ENCODE data around the gene ATP6V0E1.

DNA sequence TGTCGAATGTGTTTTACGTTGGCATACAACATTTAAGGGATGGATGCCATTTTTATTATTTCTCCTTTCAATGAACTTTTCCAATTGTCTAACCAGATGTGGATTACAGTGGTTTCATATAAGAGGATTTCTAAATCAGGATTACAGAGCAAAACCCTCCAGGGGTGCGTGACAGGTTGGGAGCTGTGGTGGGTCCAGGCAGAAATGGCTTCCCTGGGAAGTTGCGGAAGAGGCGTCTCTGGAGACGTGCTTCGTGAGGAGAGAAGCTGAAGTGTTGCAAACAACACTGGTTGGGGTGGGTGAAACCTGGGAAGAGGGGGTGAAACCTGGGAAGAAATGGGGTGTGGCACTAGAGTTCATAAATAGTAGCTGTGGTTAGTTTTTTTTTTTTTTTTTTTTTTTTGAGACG lies 28.8 kb upstream of the ATP6V0E1 start:
- TF ChIP-seq, protein P1, sequence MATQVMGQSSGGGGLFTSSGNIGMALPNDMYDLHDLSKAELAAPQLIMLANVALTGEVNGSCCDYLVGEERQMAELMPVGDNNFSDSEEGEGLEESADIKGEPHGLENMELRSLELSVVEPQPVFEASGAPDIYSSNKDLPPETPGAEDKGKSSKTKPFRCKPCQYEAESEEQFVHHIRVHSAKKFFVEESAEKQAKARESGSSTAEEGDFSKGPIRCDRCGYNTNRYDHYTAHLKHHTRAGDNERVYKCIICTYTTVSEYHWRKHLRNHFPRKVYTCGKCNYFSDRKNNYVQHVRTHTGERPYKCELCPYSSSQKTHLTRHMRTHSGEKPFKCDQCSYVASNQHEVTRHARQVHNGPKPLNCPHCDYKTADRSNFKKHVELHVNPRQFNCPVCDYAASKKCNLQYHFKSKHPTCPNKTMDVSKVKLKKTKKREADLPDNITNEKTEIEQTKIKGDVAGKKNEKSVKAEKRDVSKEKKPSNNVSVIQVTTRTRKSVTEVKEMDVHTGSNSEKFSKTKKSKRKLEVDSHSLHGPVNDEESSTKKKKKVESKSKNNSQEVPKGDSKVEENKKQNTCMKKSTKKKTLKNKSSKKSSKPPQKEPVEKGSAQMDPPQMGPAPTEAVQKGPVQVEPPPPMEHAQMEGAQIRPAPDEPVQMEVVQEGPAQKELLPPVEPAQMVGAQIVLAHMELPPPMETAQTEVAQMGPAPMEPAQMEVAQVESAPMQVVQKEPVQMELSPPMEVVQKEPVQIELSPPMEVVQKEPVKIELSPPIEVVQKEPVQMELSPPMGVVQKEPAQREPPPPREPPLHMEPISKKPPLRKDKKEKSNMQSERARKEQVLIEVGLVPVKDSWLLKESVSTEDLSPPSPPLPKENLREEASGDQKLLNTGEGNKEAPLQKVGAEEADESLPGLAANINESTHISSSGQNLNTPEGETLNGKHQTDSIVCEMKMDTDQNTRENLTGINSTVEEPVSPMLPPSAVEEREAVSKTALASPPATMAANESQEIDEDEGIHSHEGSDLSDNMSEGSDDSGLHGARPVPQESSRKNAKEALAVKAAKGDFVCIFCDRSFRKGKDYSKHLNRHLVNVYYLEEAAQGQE (IDR thresholded peaks at IDR 0.05; ENCODE audit: unreplicated experiment) = no peak
- TF ChIP-seq, protein P2, sequence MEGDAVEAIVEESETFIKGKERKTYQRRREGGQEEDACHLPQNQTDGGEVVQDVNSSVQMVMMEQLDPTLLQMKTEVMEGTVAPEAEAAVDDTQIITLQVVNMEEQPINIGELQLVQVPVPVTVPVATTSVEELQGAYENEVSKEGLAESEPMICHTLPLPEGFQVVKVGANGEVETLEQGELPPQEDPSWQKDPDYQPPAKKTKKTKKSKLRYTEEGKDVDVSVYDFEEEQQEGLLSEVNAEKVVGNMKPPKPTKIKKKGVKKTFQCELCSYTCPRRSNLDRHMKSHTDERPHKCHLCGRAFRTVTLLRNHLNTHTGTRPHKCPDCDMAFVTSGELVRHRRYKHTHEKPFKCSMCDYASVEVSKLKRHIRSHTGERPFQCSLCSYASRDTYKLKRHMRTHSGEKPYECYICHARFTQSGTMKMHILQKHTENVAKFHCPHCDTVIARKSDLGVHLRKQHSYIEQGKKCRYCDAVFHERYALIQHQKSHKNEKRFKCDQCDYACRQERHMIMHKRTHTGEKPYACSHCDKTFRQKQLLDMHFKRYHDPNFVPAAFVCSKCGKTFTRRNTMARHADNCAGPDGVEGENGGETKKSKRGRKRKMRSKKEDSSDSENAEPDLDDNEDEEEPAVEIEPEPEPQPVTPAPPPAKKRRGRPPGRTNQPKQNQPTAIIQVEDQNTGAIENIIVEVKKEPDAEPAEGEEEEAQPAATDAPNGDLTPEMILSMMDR (conservative IDR thresholded peaks at IDR 0.05; ENCODE audit: low read depth in 2 of 2) = no peak
- TF ChIP-seq ZNF114 (CRISPR knock-in tag; IDR thresholded peaks at IDR 0.05) (no peak), POLR2AphosphoS5 (IDR thresholded peaks at IDR 0.05; ENCODE audit: low read depth) (no peak), EZH2 (IDR thresholded peaks at IDR 0.05; ENCODE audit: low read depth, unreplicated experiment) (no peak), CREB1 (CRISPR knock-in tag; IDR thresholded peaks at IDR 0.05; ENCODE audit: low read depth) (no peak), JUNB (IDR thresholded peaks at IDR 0.05; ENCODE audit: unreplicated experiment) (no peak), STAT1 (IDR thresholded peaks at IDR 0.05; ENCODE audit: unreplicated experiment) (no peak), NANOG (IDR thresholded peaks at IDR 0.05; ENCODE audit: borderline replicate concordance) (no peak), EZH2phosphoT487 (IDR thresholded peaks at IDR 0.05; ENCODE audit: unreplicated experiment) (no peak), ZNF331 (CRISPR knock-in tag; IDR thresholded peaks at IDR 0.05; ENCODE audit: low read depth) (no peak)
- TF ChIP-seq, protein P3, sequence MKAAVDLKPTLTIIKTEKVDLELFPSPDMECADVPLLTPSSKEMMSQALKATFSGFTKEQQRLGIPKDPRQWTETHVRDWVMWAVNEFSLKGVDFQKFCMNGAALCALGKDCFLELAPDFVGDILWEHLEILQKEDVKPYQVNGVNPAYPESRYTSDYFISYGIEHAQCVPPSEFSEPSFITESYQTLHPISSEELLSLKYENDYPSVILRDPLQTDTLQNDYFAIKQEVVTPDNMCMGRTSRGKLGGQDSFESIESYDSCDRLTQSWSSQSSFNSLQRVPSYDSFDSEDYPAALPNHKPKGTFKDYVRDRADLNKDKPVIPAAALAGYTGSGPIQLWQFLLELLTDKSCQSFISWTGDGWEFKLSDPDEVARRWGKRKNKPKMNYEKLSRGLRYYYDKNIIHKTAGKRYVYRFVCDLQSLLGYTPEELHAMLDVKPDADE (IDR thresholded peaks at IDR 0.05) = no peak
- TF ChIP-seq, protein P4, sequence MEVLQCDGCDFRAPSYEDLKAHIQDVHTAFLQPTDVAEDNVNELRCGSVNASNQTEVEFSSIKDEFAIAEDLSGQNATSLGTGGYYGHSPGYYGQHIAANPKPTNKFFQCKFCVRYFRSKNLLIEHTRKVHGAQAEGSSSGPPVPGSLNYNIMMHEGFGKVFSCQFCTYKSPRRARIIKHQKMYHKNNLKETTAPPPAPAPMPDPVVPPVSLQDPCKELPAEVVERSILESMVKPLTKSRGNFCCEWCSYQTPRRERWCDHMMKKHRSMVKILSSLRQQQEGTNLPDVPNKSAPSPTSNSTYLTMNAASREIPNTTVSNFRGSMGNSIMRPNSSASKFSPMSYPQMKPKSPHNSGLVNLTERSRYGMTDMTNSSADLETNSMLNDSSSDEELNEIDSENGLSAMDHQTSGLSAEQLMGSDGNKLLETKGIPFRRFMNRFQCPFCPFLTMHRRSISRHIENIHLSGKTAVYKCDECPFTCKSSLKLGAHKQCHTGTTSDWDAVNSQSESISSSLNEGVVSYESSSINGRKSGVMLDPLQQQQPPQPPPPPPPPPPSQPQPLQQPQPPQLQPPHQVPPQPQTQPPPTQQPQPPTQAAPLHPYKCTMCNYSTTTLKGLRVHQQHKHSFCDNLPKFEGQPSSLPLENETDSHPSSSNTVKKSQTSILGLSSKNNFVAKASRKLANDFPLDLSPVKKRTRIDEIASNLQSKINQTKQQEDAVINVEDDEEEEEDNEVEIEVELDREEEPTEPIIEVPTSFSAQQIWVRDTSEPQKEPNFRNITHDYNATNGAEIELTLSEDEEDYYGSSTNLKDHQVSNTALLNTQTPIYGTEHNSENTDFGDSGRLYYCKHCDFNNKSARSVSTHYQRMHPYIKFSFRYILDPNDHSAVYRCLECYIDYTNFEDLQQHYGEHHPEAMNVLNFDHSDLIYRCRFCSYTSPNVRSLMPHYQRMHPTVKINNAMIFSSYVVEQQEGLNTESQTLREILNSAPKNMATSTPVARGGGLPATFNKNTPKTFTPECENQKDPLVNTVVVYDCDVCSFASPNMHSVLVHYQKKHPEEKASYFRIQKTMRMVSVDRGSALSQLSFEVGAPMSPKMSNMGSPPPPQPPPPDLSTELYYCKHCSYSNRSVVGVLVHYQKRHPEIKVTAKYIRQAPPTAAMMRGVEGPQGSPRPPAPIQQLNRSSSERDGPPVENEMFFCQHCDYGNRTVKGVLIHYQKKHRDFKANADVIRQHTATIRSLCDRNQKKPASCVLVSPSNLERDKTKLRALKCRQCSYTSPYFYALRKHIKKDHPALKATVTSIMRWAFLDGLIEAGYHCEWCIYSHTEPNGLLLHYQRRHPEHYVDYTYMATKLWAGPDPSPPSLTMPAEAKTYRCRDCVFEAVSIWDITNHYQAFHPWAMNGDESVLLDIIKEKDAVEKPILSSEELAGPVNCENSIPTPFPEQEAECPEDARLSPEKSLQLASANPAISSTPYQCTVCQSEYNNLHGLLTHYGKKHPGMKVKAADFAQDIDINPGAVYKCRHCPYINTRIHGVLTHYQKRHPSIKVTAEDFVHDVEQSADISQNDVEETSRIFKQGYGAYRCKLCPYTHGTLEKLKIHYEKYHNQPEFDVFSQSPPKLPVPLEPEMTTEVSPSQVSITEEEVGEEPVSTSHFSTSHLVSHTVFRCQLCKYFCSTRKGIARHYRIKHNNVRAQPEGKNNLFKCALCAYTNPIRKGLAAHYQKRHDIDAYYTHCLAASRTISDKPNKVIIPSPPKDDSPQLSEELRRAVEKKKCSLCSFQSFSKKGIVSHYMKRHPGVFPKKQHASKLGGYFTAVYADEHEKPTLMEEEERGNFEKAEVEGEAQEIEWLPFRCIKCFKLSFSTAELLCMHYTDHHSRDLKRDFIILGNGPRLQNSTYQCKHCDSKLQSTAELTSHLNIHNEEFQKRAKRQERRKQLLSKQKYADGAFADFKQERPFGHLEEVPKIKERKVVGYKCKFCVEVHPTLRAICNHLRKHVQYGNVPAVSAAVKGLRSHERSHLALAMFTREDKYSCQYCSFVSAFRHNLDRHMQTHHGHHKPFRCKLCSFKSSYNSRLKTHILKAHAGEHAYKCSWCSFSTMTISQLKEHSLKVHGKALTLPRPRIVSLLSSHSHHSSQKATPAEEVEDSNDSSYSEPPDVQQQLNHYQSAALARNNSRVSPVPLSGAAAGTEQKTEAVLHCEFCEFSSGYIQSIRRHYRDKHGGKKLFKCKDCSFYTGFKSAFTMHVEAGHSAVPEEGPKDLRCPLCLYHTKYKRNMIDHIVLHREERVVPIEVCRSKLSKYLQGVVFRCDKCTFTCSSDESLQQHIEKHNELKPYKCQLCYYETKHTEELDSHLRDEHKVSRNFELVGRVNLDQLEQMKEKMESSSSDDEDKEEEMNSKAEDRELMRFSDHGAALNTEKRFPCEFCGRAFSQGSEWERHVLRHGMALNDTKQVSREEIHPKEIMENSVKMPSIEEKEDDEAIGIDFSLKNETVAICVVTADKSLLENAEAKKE (CRISPR knock-in tag; IDR thresholded peaks at IDR 0.05) = no peak

All from GM23338 (cell line).